ENCODE data around the gene MPPED2.

MPPED2 gene, protein sequence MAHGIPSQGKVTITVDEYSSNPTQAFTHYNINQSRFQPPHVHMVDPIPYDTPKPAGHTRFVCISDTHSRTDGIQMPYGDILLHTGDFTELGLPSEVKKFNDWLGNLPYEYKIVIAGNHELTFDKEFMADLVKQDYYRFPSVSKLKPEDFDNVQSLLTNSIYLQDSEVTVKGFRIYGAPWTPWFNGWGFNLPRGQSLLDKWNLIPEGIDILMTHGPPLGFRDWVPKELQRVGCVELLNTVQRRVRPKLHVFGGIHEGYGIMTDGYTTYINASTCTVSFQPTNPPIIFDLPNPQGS

GRCh38 chr11:30586251-30587144 lies at the start of gene MPPED2:
TSS of gene MPPED2 (minus strand) at chr11:30586353. CDS start at chr11:30580373, 5,980 bp downstream.
- no peak for DNase-seq (ENCODE audit: low read depth)

- no peak for DNase-seq (ENCODE audit: low read depth)
Measured at GRCh38 chr11:30635401-30635989, 49.3 kb upstream of the MPPED2 start.

DNA sequence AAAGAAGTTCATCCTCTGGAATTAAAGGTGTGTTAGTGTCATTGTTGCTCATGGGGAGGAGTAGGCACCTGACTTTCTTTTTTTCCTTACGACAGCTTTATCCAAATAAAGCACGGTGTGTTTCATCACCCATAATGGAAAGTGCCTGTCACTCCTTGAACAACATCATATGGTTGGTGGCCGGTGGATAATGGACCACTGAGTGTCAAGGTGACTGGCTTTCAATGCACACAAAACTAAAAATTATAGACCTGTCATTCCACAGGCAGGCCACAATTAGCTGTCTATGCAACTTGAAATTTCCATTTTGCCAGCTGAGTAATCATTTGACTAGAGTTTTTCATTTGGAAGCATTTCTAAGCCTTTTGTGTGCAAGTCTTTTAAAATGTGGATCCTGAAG lies 45.0 kb upstream of the MPPED2 start:
- no peak for DNase-seq (ENCODE audit: low read depth)

- DNase-seq (ENCODE audit: low read depth): no peak
Measured at GRCh38 chr11:30619767-30620166, 33.6 kb upstream of the MPPED2 start.

- no peak for DNase-seq (ENCODE audit: low read depth)
Measured at GRCh38 chr11:30617762-30618161, 31.6 kb upstream of the MPPED2 start.

GRCh38 chr11:30610628-30611027 lies 24.5 kb upstream of the MPPED2 start:
- DNase-seq (ENCODE audit: low read depth): no peak

GRCh38 chr11:30608534-30608933 lies 22.4 kb upstream of the MPPED2 start:
- no peak for DNase-seq (ENCODE audit: low read depth)

DNA sequence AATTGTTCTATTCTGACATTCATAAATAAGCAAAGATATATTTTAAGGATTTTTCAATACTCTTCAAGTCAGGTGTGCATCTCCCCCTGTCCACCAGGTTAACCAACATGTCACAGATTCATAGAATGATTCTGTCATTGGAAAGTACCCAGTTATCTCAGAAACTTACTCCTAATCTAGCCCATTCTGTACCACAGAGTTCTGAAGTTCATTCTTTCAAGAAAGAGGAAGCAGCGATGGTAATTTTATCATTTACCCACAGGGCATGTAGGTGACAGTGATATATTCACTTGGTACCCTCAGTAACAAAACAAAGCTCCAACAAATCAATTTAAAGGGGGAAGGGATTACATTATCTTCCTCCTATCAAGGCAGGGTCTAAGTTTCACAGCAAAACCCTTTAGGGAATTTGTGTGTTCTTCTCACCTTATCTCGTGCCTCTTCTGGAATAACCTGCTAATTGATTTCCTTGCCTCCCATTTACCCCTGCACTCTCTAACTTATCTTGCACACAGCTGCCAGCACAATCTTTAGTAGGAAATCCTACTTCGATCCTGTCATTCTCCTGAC lies 19.0 kb upstream of the MPPED2 start:
- no peak for DNase-seq (ENCODE audit: low read depth)

DNA sequence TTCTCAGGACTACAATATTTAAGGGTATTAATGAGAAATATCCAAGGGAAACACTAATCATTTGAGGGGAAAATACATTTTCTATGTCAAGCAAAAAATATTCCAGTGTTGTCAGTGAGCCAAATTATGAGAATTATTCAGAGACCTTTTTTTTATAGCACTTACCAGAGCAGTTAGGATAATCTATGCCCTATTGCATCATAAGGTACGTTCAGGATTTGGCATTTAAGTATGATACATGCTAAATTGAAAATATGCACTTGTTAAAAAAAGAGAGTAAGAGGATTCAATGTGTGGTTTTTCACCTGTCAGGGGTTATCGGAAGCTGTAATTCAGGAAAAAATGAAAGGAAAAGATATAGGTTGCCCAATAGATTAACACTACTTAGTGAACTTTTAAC lies 17.2 kb upstream of the MPPED2 start:
- DNase-seq (ENCODE audit: low read depth): no peak

GRCh38 chr11:30596832-30597231 lies 10.7 kb upstream of the MPPED2 start:
- no peak for DNase-seq (ENCODE audit: low read depth)

- no peak for DNase-seq (ENCODE audit: low read depth)
Measured at GRCh38 chr11:30595934-30596333, 9.8 kb upstream of the MPPED2 start.

DNA sequence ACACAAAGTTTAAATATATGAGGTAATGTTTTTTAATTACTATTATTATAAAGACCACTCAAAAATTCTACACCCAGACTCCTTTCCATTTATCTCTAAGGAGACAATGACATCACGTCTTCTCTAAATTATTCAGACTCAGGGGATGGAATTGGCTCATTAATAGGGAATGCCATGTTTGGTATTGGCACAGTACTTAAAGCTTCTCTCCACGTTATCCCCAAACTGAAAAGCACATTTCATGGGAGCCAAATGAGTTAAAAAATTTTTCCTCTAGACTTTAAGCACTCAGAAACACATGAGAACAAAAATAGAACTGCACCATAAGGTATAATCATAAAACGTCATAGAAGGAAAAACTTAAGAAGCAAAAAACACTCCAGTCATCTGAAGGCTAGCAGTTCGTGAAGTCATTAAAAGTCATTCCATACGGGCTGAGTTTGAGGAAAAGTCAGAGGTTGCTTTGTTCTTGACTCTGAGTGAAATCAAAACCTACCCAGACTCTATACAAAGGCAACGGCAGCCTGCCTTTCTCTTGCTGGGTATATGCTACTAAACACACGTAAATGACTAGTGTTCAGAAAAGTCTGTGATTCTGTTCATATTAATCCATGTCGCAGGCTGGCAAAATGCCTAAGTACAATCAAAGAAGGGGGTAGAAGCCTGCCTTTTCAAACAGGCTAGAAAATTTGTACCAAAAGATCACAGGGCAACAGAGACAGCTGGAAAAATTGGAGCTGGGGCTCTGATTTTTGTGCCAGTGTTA lies 8.7 kb upstream of the MPPED2 start:
- no peak for DNase-seq (ENCODE audit: low read depth)

DNA sequence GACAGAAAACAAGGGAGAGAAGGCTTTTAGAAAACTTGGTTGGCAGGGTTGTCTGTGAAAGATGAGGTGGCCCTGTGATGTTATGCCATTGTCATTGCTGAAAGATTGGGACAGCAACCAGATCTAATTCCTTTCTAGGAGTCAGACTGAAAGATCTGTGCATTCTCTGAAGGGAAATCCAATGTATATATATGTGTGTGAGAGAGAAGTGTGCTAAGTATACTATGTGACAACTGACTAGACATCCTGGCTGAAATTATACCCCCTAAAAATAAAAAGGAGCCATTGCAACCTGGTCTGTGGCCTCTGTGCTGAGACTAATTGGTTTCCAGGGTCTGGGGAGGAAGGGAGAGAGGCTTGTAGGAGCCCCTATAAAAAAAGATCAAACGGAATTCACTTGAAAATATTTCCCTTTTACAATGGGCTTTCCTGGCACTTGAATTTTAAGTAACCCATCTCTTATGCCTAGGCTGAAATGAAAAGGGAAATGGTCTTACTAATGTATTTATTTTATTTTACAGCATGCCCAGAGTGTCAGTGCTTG lies 1.2 kb upstream of the MPPED2 start:
- no peak for DNase-seq (ENCODE audit: low read depth)

- DNase-seq (ENCODE audit: low read depth): no peak
Measured at GRCh38 chr11:30585892-30586250, 282 bp downstream of the MPPED2 start.

- no peak for DNase-seq (ENCODE audit: low read depth)
Measured at GRCh38 chr11:30585125-30585891, 845 bp downstream of the MPPED2 start.

- no peak for DNase-seq (ENCODE audit: low read depth)
Measured at GRCh38 chr11:30583476-30584280, 2.5 kb downstream of the MPPED2 start.

GRCh38 chr11:30582726-30583125 lies 3.4 kb downstream of the MPPED2 start:
- no peak for DNase-seq (ENCODE audit: low read depth)

GRCh38 chr11:30581675-30582074 lies 4.5 kb downstream of the MPPED2 start:
- DNase-seq (ENCODE audit: low read depth): no peak

DNA sequence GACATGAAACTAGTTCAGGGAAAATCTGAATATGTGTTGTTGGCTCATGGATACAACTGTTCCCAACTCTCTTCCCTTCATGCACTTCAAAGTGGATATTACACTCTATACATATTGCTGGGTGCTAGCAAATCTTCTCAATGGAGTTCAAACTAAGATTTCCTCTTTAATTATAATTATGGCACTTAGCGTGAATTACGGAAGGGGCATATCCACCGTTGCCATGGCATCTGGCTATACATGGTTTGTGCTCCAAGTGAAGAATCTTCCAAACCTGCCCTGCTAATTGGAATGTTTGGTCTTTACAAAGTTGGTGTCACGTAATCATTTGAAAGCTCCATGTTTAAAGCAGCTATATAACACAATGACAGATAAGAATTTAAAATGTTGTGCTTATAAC lies 5.6 kb downstream of the MPPED2 start:
- no peak for DNase-seq (ENCODE audit: low read depth)

All from activated T-cell treated with anti-CD3 and anti-CD28 coated beads for 1 hour (primary cell).